Fibroblast of skin of right biceps (primary cell): ENCODE measurements around the gene GPR152.

Experiments used
- DNase-seq: peaks from one replicate; pipeline ENCODE4 v3.0.0-alpha.2; 2013

The GPR152 gene

DNA sequence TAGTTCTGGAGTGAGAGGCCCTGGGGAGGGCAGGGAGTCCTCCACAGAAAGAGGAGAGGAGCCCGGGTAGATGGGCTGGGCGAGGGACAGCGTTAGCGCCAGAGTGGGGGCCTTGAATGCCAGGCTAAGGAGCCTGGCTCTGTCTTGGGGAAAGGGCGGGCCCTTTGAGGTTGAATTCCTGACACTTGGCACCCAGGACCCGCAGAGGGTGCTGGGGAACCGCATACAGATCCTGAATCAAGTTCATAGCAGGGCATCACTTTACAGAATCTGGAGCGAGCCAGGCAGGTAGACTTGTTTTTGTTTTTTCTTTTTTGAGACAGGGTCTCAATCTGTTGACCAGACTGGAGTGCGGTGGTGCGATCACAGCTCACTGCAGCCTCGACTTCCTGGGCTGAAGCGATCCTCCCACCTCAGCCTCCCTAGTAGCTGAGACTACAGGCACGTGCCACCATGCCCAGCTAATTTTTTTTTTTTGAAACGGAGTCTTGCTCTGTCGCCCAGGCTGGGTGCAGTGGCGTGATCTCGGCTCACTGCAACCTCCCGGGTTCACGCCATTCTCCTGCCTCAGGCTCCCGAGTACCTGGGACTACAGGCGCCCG is 31.0 kb downstream of the GPR152 start:
- no peak for DNase-seq

DNA sequence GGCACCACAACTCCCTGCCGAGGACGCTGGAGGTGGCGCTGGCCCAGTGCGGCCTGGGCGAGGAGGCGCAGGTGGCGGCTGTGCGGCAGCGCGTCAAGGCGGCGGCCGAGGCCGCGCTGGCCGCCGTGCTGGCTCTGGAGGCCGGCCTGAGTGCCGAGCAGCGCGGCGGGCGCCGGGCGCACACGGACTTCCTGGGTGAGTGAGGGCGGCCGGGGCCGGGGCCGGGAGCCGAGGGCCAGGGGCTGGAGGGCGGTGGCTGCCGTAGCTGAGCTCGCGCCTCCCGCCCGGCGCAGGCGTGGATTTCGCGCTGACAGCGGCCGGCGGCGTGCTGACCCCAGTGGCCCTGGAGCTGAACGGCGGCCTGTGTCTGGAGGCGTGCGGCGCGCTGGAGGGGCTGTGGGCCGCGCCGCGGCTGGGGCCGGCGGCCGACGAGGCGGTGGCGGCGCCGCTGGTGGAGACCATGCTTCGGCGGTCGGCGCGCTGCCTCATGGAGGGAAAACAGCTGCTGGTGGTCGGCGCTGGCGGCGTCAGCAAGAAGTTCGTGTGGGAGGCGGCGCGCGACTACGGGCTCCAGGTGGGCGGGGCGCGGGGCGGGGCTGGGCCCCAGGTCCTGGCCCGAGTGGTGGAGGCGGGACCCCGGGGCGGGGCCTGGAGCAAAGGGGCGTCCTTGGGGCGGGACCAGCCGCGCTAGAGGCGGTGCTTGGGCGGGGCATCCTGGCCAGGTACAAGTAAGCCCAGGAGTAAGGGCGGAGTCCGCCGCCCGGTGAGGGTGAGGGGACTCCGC is 31.7 kb downstream of the GPR152 start:
- peak; percentile 92 for DNase-seq

DNA sequence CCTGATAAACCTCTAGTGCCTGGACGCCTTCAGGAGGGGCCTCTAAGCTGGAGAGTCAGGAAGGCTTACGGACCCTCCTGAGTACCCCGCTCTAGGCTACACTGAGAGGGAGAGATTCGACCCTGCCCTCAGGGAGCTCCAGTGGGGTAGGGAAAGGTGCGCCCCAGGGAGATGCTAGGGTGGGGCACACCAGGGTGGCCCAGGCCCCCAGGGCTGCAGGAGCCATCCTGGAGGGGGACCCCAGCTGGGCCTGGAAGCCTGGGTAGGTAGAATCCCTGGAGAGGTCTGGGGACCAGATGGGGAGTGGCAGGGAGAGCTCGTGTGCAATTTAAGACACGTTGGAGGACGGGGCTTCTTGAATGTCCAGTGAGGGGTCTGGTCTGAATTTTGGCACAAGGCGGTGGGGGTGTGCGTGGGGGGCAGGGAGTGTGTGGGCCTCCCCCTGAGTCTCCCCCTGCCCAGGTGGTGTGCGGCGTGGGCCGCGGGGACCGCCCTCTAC is 32.3 kb downstream of the GPR152 start:
- DNase-seq: no peak

DNA sequence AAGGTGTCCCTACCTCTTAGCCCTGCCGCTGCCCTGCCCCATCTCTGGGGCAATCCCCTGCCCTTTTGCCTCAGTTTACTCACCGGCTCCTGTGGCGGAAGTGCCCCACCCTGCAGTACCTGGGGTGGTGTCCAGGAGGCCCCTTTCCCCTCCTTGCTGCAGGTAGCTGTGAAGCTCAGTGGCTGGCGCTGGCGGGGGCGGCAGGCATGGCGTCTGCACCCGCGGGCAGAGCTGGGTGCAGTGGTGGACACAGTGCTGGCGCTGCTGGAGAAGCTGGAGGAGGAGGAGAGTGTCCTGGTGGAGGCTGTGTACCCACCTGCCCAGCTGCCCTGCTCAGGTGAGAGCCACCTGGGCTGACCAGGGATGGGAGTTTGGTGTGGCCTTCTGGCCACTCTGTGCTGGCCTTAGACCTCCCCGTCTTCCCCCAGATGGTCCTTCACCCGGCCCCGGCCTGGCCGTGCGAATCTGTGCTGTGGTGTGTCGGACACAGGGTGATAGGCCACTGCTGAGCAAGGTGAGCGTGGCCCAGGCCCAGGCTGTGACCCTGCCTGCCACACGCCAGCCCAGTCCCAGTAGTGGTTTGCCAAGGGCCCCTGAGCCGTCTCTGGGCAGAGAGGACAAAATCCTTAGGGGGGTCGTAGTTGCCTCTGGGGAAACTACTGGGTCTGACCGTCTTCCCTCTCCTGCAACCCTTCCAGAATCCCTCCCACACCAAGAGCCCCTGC is 33.0 kb downstream of the GPR152 start:
- no peak for DNase-seq

DNA sequence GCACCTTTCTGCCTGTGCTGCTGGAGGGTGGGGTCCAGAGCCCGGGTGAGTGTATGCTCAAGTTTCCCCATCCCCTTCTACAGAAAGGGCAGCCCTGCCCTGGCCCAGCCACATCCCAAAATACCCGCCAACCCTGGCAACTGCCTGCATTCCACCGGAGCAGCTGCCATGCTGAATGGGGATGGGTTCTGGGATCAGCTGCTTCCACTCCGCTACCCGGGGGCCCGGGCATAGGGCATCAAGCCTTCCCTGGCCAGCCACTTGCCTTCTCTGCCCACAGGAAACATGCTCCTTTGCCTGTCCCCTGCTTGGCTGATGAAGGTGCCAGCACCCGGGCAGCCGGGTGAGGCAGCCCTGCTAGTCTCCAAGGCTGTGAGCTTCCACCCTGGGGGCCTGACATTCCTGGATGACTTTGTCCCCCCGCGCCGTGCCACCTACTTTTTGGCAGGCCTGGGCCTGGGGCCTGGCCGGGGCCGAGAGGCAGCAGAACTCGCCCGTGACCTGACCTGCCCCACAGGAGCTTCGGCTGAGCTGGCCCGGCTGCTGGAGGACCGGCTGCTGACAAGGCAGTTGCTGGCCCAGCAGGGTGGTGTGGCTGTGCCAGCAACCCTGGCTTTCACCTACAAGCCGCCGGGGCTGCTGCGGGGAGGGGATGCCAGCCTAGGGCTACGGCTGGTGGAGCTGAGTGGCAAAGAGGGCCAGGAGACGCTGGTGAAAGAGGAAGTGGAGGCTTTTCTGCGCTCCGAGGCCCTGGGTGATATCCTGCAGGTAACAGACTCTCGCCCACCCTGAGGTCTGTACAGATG is 33.9 kb downstream of the GPR152 start:
- no peak for DNase-seq

DNA sequence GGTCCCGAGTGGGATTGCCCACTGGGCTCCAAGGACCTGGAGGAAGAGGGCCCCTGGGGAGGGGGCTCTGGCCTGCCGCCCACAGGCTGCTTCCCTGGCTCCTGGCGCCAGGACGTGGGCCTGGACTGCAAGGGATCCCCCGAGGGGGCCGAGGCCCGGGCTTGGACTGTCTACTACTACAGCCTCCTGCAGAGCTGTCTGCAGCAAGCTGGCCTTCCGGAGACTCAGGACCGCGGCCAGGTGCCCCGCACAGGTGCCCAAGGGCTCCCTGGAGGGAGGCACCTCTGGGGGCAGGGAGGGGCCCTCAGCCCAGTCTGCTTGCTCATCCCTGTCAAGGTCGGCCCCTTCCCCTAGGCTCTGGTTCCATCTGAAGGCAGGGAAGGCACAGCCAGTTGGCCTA is 35.1 kb downstream of the GPR152 start:
- no peak for DNase-seq

DNA sequence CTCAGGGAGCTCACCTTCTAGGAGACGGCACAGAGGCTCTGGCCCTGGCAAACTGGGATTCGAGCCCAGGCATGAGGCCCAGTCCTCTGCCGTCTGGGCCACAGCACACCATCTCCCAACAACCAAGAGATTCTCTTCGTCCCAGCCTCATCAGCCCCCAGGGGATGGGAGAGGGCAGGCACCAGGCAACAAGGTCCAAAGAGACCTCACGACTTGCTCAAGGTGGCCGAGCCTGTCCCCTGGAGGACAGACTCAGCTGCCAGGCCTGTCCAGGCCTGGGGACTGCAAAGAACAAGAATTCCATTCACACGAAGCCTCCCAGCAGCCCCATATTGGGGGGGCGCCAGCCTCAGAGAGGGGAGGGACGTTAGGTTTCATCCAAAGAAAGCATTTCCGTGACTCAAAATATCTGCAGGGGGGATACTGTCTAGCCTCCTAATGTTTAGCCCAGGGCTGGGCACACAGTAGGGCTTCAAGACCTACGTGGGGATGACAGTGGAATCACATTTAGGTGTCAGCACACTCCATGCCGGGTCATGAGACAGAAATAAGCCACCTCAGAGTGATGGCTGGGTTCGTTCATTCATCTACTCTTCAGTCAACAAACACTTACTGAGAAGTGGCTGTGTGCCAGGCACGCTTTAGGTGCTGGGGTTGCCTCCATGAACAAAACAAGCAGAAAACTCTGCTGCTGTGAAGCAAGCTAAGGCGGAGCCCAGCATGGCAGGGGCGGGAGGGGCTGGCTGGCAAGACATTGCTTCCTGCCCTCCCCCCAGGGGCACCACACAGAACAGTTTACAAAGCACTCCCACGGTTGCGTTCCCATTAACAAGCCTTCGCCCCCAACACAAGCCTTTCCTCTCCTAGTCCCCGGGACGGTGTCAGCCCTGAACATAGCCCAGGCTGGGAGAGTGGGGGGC is 35.9 kb downstream of the GPR152 start:
- no peak for DNase-seq

DNA sequence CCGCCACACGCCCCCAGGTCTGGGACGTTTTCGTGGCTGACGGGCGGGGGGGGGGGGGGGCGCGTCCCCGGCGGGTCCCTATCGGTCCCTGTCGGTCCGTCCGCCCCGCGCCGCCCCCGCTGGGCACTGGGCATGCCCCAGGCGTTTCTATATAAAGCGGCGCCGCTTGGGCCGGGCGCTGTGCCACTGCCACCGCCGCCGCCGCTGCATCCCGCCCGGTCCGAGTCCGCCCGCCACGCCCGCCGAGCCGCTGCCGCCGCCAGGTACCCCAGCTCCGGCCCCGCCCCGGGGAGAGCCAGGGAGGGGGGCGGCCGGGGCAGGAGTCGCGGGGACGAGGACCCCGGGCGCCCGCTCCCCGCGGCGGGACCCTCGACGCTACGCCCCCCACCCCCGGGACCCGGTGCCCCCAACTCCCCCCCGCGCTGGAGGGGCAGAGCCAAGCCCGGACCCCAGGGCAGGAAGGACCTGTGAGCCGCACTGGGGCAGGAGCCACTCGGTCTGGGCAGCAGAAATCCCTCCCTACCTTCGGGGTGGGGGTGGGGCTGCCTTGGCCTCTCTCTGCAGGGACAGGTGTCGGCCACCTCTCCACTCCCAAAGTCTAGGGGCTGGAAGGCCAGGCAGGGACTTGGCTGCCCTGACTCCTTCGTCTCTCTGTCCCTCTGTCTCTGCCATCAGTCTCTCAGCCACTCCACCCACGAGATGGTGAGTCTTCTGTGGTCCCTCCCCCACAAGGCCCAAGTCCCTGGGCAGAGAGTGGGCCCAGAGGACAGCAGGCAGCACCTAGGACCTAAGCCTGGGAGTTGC is 36.8 kb downstream of the GPR152 start, which contains the start of gene CARNS1:
Gene CARNS1, plus strand, starts transcription at position 178 of the 804 bp plus-strand sequence. Its CDS starts 522 bp downstream, at position 700.
- DNase-seq: no peak

DNA sequence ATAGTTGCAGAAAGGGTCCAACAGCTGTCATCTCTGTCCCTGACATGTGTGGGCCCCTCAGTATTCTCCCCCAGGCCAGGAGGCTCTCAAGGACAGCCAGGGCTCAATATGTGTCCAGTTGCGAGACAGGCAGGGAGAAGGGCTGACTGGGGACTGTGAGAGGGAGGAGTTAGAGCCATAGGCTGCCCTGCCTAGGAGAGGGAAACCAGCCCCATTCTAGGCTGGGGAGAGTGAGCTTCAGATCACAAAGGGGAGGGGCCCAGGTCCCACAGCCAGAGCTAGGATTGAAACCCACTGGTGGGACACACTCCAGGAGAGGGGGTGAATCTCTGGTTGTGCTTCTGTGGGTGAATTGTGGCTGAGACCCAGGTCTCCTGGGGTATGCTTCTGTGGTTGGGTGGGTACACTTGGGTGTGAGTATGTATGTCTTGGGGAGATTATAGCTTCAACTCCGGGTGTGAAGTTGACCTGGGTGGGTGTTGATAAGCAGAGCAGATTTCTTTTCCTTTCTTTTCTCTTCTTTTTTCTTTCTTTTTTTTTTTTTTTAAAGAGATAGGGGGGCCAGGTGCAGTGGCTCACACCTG is 39.2 kb downstream of the GPR152 start:
- no peak for DNase-seq

DNA sequence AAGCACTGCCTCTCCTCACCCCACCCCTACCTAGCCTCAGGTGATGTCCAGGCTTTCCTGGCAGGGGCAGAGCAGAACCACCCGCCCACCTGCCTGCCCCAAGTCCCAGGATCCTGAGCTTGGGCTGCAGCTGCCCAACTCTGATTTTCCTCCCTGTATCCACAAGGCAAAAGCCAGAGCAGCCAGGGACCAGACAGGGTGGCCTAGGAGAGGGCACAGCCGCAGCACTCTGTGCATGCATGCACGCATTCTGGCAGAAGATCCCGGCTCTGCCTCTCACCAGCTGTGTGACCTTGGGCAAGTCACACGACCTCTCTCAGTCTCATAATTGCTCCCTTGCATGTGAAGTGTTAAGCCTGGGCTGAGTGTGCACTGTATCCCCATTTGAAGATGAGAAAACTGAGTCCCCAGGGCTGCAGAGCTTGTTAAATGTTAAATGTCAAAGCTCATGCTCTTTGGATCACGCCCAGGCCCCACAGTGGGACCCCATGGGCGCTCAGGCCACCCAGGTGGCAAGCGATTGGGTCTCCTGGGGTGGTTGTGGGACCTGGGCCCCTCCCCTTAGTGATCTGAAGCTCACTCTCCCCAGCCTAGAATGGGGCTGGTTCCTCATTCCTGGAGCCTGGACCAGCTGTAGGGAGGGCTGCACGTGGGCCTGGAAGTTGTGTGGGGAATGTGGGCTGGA is 39.9 kb downstream of the GPR152 start:
- DNase-seq: no peak

DNA sequence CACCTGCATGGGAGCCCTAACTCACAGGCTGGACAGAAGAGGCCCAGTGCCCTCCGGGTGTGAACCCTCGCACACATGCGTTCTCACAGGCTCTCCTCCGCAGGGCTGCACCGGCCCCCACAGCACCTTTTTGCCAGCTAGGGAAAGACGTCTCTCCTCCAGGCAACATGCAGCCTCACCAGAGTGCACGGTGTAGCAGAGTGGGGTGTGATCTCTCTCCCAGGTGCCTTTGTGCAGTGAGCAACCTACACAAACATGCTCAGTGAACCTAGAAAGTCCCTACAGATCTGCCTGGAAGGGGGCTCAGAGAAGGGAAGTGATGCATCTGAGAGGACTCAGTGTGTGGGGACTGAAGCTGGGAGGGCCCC is 40.8 kb downstream of the GPR152 start:
- no peak for DNase-seq

DNA sequence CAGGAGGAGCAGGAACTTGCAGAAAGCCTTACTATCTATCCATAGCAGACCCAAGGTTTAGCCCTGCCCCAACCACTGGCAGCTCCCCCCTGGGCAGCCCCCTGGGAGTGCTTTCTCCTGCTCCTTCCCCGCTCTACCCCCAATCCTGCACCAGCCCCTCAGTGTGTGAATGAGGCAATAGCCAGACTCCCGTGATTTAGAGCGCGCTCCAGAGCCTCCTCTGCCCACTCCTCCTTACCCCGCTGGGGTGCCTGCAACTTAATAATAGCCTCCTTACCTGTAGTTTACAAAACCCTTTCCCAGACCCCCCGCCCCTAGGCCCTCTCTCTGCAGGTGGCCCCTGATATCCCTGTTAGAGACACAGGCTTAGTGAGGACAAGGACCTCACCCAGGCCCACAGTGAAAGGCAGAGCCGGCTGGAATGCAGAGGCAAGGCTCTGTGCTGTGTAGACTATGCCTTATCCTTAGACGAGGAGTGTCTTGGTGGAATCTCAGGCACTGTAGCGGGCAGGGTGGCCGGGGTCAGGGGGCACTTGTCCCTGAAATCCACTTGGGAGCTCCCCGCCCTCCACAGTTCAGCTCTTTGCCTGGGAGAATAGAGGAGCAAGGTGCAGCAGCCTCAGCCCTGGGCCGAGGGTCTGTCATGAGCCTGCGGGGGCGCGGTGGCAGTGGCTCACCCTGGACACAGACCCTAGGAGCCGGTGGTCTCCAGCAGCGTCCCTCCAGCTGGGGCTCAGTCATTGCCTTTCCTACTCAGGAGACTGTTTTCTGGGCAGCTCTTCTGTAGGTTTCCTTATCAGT is 41.3 kb downstream of the GPR152 start:
- no peak for DNase-seq

DNA sequence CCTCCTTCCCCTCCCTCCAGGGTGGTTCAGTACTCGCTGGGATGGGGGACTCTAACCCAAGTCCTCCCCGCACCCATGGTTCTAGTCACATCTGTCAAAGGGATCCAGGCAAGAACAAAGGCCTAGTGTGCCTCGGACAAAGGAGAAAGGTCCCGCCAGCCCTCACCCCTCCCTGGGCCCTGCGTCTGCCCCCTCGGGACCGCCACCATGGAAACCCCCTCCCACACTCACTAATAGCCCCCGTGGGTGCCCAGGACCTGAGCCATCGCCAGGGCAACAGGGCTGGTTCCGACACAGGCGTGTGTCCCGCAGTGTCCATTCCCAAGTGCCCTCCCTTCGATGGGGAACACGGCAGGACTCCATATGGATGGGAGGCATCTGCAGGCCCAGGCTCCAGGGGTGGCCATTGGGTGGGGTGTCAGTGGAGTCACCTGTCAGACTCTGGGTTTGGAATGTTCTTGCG is 42.1 kb downstream of the GPR152 start:
- DNase-seq: no peak

DNA sequence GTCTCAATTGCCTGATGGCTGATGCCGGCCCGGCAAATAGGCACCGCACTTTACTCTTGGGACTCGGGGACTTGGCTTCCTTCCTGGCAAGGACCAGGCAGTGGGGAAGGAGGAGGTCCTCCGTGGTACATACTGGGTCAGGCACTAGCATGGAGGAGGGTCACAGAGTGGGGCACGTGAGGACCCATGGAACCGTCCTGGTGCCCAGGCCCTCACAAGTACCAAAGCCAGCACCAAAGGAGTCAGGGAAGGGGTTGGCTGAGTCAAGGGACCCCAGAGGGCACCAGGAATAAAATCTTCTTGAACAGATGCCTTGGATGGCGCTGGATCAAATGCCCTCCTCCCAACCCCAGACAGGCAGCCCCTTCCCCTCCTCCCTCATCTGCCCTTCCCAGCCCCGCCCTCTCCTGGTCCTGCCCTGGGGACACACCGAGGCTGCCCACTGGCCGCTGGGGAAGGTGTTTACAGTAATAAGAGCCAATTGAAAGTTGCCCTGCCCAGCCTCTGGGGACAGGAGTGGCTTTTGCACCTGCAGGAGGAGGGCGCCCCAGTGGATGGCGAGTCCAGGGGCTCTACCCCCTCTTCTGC is 42.7 kb downstream of the GPR152 start:
- no peak for DNase-seq

DNA sequence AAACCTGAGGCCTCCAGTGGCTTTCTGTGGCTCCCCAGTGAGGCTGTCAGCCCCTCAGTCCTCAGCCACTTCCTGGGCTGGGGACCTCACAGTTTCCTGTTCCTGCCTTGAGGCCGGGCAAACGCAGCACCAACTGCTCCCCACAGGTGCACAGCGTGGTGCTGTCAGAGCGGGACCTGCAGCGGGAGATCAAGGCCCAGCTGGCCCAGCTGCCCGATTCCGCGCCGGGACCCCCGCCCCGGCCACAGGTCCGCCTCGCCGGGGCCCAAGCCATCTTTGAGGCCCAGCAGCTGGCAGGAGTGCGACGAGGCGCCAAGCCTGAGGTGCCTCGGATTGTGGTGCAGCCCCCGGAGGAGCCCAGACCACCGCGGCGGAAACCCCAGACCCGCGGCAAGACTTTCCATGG is 43.3 kb downstream of the GPR152 start:
- no peak for DNase-seq

DNA sequence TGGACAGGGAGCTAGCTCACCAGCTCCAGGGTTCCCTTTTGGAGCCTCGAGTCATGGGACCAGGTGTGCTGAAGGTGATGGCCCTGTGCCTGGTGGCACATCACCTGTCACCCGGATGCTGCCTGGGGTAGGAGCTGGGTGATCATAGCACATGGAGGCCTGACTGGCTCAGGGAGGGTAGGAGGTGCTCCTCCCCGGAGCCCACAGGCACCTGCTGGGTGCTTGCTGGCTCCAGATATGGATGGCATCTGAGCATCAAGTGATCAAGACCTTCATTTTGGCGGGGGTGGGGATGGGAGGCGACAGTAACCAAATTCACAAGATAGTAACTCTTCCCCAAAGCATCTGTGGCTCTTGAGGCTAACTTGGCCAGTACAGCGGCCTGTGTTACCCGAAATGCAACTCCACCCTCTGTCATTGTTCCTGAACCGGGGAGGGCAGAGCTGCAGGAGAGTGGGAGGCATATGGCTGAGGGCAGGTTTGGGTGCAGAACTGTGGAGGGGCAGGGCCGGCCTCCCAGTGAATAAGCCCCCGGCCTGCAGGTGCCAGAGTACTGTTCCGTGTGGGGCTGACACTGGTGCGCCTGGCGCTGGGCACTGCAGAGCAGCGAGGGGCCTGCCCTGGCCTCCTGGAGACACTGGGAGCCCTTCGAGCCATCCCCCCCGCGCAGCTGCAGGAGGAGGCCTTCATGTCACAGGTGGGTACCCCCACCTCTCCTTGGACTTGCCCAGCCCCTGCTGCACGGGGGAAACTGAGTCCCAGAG is 43.9 kb downstream of the GPR152 start:
- DNase-seq: no peak

DNA sequence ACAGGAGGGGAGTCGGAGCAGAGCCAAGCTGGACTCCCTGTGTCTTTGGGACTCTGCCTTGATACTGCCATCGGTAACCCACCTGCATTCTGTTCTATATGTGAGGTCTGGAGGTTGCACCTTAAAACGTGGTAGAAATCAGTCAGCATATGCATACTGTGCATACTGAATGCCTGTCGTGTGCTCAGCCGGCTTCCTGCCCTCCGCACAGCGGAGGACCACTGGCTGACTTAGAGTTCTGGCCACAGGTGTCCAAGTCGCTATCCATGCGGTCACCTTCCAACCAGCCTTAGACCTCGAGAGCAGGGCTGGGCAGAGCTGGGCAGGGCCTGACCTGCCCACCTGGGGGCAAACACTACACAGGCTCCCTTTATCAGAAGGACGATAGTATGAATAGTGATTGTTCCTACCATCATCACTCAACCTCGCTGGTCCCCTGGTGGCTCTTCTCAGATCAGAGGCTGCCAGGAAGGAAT is 44.8 kb downstream of the GPR152 start:
- DNase-seq: no peak
